HG02973 (cell line): ENCODE data around the gene RAD51B.

Experiments
- ATAC-seq: cut with Tn5 transposase; IDR thresholded peaks from one replicate; pipeline ENCODE4 v1.9.1; 2021; ENCODE audit warnings: moderate library complexity; ENCODE audit not compliant: unreplicated experiment

RAD51B gene

GRCh38 chr14:68343534-68344118, 524.0 kb downstream of the RAD51B start:
- no peak for ATAC-seq

DNA sequence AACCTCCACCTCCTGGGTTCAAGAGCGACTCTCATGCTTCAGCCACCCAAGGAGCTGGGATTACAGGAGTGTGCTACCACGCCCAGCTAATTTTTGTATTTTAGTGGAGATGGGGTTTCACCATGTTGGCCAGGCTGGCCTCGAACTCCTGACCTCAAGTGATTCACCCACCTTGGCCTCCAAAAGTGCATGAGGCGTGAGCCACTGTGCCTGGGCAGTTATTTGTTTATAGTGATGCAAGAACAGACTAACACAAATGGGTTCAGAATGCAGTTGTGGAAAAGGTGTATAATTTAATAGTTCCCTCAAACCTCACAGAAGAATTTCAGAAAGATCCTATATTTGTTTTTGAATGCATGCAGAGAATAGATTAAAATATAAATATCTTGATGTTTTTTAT, 526.2 kb downstream of the RAD51B start:
- no peak for ATAC-seq

DNA sequence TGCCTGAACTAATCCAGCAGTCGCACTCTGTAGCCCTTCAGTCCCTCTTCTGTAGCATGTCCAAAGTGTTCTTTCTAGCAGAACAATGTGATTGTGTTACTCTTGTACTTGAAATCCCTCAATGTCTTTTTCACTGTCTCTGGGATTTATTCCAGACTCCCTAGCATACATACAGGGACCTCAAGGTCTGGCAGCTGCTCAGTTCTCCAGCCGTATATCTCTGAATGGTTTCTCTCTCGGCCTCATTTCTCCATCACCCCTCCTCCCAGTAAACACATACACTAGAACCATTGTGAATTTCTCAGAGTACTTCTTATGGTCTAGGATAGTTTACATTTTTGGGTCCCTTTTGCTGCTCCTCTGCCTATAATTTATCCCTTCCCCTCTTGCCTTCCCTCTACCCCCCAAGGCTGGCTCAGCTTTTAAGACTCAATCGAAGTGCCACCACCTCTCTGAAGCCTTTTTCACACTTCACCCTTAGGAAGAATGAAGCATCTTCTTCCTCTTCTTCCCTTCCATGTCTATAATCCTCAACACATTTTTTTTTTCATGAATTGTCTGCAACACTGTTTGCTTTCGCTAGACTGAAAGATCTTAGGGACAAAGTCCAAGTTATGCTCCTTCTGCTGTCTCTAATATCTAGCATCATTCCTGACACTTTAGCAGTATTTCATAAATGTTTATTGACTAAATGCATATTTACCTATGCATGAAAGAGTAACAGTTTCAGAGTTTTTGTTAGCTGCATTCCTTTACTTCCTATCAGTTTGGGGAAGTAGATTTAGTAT, 527.2 kb downstream of the RAD51B start:
- ATAC-seq, result no peak

DNA sequence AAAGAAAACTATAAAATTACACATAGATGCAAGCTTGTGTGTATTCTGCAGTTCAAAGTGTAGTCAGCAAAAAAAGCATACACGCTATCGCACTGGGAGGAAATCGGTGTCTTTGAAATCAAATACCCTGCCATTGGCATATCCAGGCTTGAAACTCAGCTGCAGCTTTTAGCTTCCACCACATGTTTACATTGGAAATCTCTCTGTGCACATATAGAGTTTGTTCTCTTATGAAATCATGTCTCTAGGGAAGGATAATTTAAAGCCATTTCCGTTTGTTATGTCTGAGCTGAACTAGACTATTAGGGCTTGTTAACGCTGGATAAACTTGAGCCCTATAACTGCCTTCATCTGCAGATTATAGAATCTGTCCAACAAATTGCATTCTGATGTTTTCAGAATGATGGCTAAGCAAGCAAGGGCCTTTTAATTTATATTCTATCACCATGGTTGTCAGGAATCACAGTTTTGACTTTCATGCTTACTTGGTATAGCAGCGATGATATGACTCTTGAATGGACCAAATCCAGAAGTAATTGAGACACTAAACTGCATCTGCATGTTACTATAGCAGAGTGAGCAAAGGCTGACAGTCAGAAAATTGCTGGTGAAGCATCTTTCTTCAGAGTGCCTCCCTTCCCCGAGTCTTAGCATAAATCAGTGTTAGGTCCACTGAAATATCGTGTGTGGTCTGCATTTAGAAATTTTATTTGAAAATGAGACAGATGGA, 530.5 kb downstream of the RAD51B start:
- ATAC-seq, result no peak

DNA sequence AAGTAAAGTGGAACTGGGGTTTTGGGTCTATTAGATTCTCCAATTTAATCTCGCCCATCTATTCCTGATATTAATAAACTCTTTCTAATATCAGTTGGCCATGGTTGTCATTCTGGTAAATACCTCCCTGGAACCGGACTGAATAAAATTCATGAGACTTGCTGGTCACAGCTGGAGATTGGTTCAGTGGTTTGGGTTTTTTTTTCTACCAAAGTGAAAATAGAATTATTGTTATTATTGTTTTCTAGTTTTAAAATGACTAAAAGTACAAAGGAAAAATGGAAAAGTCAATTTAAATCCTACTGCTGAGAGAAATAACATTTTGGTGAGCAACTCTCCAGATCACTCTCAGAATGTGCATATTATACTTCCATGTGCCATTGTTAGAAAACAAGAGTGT, 535.8 kb downstream of the RAD51B start:
- ATAC-seq, result no peak

- ATAC-seq, result no peak
These were observed 538.2 kb downstream of the RAD51B start for GRCh38 chr14:68357777-68358176.

GRCh38 chr14:68358500-68358899, 538.9 kb downstream of the RAD51B start:
- ATAC-seq, result no peak

DNA sequence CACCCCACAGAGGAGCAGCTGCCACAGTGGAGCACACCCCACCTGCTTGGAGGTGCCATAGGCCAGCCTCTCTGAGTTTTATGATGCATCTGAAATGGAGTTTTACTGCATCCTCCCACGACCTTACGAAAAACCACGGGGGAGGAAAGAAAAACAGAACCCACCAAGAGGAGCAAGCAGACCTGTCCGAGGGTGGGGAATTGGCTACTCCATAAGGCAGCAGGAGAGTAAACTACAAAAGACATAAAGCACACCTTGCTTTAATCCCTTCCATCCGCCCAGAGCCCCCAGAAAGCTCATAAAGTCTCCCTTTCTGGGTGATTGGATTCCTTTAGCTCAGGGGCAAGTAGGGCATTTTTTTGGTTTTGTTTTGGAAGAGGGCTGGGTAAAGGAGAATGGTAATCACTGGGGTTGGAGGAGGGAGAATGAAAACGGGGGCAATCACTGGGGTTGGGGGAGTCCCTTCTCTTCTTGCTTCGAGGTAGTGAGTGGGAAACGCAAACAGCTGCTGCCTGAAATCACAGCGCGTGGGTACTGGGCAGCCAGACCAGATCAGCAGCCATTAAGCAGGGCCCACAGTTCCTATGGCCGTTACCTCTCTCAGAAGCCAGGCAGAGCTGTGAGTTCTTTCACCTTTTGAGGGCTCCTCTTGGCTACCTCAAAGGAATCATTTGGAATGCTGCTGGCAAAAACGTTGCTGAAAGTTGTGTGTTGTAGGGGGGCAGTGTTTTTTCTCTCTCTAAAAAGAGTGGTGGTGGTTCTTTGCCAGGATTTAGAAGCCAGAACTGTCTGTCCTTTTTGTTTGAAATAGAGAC, 539.6 kb downstream of the RAD51B start:
- no peak for ATAC-seq

GRCh38 chr14:68359837-68360552, 540.4 kb downstream of the RAD51B start:
- ATAC-seq, result no peak

GRCh38 chr14:68361231-68361630, 541.7 kb downstream of the RAD51B start:
- no peak for ATAC-seq

GRCh38 chr14:68362846-68363245, 543.3 kb downstream of the RAD51B start:
- no peak for ATAC-seq

- no peak for ATAC-seq
These were observed 543.9 kb downstream of the RAD51B start for GRCh38 chr14:68363466-68363842.

DNA sequence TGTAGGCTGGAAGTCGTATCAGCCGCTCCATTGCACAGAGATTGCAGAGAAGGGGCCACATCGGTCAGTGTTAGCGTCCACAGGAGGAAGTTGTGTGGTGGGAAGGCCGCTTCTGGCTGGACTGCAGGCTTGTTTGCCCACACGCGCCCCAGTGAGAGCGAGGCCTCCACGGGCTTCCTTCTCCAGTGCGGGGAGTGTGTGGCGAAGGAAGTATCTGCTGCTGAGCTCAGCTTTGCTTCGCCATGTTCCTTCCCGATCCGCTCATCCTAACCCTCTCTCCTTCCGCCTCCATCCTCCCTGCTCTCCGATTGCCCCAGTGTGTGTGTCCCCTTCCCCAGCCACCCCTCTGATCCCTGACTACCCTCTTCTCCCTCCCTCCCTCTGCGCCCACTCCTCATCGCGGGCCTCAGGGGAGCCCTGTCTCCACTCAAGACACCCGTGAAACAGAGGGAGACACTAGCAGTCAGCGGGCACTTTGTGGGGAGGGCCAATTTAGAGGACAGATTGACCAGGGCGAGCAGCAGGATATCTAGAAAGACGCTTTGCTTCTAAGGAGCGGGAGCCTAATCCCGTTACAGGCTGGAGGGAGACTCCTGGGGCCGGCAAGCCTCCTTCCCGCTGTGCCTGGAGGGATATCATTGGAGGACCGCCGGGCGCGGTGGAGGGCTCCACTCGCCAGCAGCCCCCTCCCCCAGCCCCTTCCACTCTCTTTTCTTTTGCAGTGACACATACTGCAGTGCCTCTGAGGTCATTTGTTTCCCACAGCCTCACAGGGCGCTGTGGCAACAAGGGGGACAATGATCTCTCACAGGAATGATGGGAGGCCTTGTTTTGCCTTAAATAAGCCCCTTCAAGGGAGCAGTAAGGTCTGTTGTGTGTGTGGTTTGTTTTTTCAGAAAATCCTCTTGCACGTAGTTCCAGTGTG, 544.5 kb downstream of the RAD51B start:
- ATAC-seq, result no peak

DNA sequence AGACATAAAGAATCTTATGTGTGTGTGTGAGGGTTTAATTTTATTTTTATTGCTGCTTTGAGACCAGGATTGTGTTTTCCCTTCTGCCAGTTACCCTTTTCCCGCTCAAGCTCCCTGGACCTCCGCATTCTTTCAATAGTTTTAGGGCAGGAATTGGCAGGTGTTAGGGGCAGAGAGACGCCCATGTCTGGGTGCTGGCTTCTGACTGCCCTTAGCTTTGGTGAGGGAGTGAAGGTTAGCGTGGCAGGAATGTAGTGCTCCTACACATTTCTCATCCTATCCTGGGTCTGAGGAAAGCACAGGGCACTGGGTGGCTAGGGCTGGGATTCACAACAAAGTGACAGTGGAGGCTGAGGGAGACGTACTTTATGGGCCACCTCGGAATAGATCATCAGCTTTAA, 545.2 kb downstream of the RAD51B start:
- ATAC-seq, result no peak

DNA sequence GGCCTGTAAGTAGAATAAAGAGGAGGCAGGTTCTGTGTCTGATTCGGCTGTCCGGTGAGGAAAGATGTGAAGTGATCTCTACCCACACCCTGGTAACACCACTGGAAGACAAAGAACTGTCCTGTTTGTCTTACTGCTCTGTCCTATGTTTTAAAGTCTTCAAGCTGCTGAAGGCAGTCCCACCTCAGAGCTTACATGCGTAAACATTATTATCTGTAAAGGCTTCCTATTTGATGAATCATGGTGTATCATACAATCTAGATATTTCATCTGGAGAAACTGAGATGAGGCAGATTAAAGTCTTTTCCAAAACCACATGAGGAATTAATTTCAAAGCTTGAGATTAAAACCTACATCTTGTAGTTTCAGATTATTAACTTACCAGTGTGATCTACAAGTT, 545.6 kb downstream of the RAD51B start:
- ATAC-seq, result no peak

- ATAC-seq, result no peak
These were observed 547.1 kb downstream of the RAD51B start for GRCh38 chr14:68366656-68367055.

DNA sequence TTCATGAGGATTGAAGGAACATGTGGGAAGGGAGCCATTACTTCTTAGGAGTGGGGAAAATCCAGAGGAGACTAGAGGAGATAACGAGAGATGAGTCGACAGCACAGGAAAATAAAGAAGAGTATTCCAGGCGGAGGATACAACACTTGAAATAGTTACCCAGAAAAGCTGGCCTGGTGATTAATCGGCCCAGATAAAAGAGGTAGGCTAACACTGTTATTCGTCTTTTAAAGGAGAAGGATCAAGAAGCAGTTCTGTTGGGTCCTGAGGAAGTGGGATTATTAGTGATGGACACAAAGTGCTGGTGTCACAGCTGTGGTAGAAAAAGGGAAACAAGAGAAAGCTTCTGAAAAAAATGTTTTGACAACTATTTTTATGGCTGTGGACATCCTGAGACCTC, 548.0 kb downstream of the RAD51B start:
- no peak for ATAC-seq

DNA sequence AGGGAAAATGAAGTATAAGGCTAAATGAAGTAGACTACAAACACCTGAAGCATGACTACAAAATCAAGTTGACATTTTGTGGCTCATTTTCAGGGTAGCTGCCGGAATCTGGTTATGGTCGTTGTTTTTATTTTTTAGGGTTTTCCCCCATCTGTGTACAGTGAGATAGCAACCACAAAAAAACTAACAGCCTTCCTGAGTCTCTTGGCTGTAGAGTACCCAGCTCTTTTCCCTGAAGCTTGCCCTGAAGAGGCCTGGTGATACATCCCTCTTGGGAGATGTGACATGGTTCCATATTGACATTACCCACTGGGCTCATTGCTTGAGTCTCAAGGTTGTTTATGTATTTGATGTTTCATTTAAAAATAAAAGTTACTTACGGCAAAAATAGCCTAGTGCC, 549.3 kb downstream of the RAD51B start:
- peak; percentile 38 for ATAC-seq

DNA sequence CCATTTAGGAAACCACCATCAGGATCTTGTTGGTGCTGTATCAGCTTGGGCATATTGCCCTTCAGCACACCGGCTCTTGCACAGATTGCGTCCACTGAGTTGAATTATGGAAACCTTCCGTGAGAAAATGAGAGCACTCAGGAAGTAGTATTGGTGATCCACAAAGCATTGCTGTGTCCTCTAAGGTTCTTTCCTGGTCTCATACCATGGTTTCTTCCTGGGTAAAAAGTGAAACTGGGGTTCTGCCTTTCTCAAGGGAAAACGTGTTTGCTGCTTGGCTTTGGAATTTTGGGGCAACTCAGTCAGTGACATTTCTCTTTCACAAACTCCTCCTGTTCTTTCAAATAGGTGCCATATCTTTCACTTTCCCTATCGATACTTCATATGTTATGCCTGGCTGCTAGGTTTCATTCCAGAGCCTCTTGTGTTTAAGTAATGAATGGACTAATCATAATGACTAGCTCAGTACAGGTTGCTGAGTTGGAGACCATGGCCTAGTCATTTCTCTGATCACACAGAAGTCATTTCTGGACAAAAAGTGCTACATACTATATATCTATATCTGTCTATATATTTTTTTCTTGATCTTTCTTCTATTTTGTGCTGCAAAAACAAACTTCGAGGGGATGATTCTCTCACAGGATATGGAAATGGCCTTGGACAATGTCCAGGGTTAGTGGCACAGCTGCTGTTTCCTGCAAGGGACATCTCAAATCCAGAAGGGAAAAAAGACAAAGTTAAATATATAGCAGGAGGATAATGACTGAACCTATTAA, 549.9 kb downstream of the RAD51B start:
- ATAC-seq, result peak; percentile 57
